Uterus (tissue), 4 donors: ENCODE measurements around the gene ZBTB20. TPM values are rescaled to one million over a fixed set of nuclear protein-coding genes. Genes with fewer than 3 reads are reported as not detected.

Source experiments
- DNase-seq, 2 donors: peaks; one replicate each; pipeline ENCODE4 v3.0.0-alpha.2; 2019 to 2020
- H3K27ac ChIP-seq, 2 donors: fragments of 200-600 bp; sonication (generic); 1 replicate in 1 of 2; 2 replicates in 1 of 2; pipeline ENCODE4 v1.5.1; 2016 to 2018
- H3K27me3 ChIP-seq, 2 donors: fragments of 200-600 bp; sonication (generic); one replicate each; pipeline ENCODE4 v1.5.1; 2018 to 2019; ENCODE audit warnings: control low read depth in 1 of 2
- H3K36me3 ChIP-seq, 2 donors: fragments of 200-600 bp; sonication (generic); one replicate each; pipeline ENCODE4 v1.5.1; 2019; ENCODE audit warnings: control low read depth in 1 of 2
- H3K4me1 ChIP-seq, 2 donors: fragments of 200-600 bp; sonication (generic); one replicate each; pipeline ENCODE4 v1.5.1; 2018 to 2019; ENCODE audit warnings: control low read depth in 1 of 2
- H3K4me3 ChIP-seq, 2 donors: fragments of 200-600 bp; sonication (generic); 1 replicate in 1 of 2; 2 replicates in 1 of 2; pipeline ENCODE4 v1.5.1; 2018 to 2019; ENCODE audit warnings: mild to moderate bottlenecking in 1 of 2
- H3K9me3 ChIP-seq, 2 donors: fragments of 200-600 bp; sonication (generic); one replicate each; pipeline ENCODE4 v1.5.1; 2019; ENCODE audit warnings: control low read depth in 1 of 2
- CTCF ChIP-seq, 4 experiments: fragments of 200-600 bp in 2 of 4; fragments of 450-650 bp in 2 of 4; sonication (generic) in 2 of 4; IDR thresholded peaks; one replicate each; pipeline ENCODE4 v1.5.1; 2016 to 2019; ENCODE audit warnings: antibody characterized with exemption in 4 of 4, mild to moderate bottlenecking in 2 of 4, moderate library complexity in 1 of 4
- POLR2A ChIP-seq, 2 donors: fragments of 450-650 bp; IDR thresholded peaks; one replicate each; pipeline ENCODE4 v1.6.1; 2016; ENCODE audit warnings: antibody characterized with exemption in 2 of 2, mild to moderate bottlenecking in 1 of 2, moderate library complexity in 1 of 2
- intact Hi-C: fragments of 100-400 bp; cut with DNase I; formaldehyde crosslinking; loops from one replicate; pipeline ENCODE4 v1.15.1; 2023; ENCODE audit warnings: low total_unique reads
- total RNA-seq, 4 donors: library from RNA; depleted of rRNA in 3 of 4; stranded (reverse); fragments of >200 nt in 3 of 4; gene quantifications; one replicate each; pipeline versions ENCODE4 v1.1.0 to v1.2.4, GENCODE V29; 2014 to 2023
- donor health status: DM: yes; HTN: yes; CAD: no.

Gene ZBTB20
- total RNA-seq, 4 donors from 2014 or later: 35.6 to 157 (median 85.1) TPM

DNA sequence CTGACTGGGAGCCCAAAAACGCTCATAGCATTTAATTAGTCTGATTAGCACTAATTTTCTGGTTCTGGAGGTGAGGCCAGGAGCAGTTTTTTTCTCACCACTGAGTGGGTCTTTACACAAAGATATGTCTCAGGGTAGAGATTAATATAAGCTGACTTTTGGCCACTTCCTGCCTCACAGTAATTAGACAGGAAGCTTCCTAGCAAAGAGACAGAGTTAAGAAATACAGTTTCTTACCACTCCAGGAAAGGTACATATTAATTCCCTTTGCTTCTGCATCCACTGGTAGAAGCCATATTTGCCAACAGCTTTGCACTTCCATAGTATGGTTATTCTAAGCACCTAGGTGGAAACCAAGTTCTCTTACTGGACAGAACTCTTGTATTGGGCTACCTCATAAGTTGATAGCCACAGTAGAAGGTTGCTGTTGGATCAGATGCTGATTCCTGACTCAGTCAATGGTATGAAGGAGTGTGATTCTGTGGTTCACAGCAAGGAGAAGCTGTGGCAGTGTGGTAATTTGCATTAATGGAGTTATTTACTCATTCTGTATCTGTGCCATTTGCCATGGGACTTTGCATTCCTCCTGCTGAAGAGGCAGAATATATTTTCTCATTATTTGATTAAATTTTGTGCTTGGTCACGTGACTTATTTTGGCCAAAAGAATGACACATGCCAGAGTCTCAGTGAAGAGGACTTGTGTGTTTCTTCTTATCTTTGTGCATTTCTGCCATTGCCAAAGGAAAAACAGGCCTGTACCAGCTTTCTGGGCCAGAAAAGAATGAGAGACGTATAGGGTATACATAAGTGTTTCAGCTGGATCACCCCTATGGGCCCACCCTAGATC, 17.5 kb upstream of the ZBTB20 start:
- Histone ChIP-seq H3K27me3 (no peaks in the 10 kb centered on the region), H3K4me1 (no peaks in the 10 kb centered on the region), H3K4me3 (no peak overlapping the region), H3K9me3 (no peaks in the 10 kb centered on the region), H3K36me3 (no peaks in the 10 kb centered on the region), H3K27ac (no peak overlapping the region)
- intact Hi-C loops: no loop called here
- DNase-seq: no peak
- TF ChIP-seq POLR2A (IDR thresholded peaks at IDR 0.05) (no peak), CTCF (IDR thresholded peaks at IDR 0.05) (no peak)

- Histone ChIP-seq H3K4me1 (no peaks in the 10 kb centered on the region), H3K9me3 (no peaks in the 10 kb centered on the region), H3K27ac (no peak overlapping the region), H3K4me3 (no peak overlapping the region), H3K27me3 (no peaks in the 10 kb centered on the region), H3K36me3 (no peaks in the 10 kb centered on the region)
- intact Hi-C loops: no loop called here
- TF ChIP-seq CTCF (IDR thresholded peaks at IDR 0.05): no peak
- TF ChIP-seq POLR2A (IDR thresholded peaks at IDR 0.05): no peak
- DNase-seq: no peak
Observed at GRCh38 chr3:115162759-115163158, 15.7 kb upstream of the ZBTB20 start.

GRCh38 chr3:115161866-115162265, 14.8 kb upstream of the ZBTB20 start:
- no peaks in the 10 kb centered on the region for H3K27me3 ChIP-seq
- DNase-seq: no peak
- H3K27ac ChIP-seq: no peak overlapping the region
- TF ChIP-seq CTCF (IDR thresholded peaks at IDR 0.05) (no peak), POLR2A (IDR thresholded peaks at IDR 0.05) (no peak)
- no peaks in the 10 kb centered on the region for H3K9me3 ChIP-seq
- no peaks in the 10 kb centered on the region for H3K36me3 ChIP-seq
- H3K4me1 ChIP-seq: no peaks in the 10 kb centered on the region
- no peak overlapping the region for H3K4me3 ChIP-seq
- intact Hi-C loops: no loop called here

DNA sequence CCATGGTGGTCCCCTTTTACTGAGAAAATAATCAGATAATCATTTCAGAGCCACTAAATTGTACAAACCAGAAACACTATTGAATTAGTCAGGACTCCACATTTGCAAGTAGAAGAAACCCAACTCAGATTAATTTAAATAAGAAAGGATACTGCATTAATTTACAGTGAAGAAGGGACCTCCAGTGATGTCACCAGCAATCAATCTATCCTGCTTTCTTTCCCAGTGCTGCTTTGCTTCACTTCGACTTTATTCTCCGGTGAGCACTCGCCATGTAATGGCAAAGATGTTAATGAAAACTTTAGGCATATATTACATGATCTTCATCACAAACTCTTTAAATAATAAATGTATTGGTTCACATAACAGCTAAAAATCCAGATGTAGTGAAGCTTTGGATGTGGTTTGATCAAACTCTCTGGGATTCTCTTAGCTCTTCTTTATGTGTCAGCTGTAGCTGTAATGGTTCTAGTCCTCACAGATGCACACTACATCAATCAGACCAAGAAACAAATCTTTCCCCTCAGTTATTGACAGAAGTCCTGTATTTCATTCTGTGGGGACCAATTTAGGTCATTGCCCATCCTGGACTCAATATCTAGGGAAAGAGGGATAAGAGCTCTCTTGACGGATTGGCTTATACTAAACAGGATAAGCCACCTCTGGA, 14.2 kb upstream of the ZBTB20 start:
- DNase-seq: no peak
- Histone ChIP-seq H3K4me1 (no peaks in the 10 kb centered on the region), H3K36me3 (no peaks in the 10 kb centered on the region), H3K9me3 (no peaks in the 10 kb centered on the region), H3K4me3 (no peak overlapping the region), H3K27me3 (no peaks in the 10 kb centered on the region), H3K27ac (no peak overlapping the region)
- TF ChIP-seq POLR2A (IDR thresholded peaks at IDR 0.05): no peak
- no peak for TF ChIP-seq CTCF (IDR thresholded peaks at IDR 0.05)
- intact Hi-C loops: no loop called here

DNA sequence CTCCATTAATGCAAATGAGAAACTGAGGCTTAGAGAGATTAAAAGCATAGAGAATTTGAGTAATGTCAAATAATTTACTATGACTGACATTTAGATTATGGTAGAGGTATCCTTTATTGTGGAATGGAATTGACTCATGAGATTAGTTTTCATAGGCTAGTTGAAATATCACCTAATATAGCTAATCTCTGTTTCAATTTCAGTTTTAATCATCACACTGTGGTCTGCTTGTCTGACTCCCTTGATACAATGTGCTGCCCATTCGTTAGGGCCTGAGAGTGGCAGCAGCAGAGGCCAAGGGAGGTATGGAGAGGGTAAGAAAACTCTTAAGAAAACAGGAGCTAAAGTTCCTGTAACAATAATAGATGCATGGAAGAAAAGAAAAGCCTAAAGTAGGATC, 13.2 kb upstream of the ZBTB20 start:
- no peak for DNase-seq
- H3K9me3 ChIP-seq: no peaks in the 10 kb centered on the region
- no peaks in the 10 kb centered on the region for H3K36me3 ChIP-seq
- intact Hi-C loops: no loop called here
- H3K27ac ChIP-seq: no peak overlapping the region
- H3K27me3 ChIP-seq: no peaks in the 10 kb centered on the region
- H3K4me3 ChIP-seq: no peak overlapping the region
- TF ChIP-seq POLR2A (IDR thresholded peaks at IDR 0.05) (no peak), CTCF (IDR thresholded peaks at IDR 0.05) (no peak)
- H3K4me1 ChIP-seq: no peaks in the 10 kb centered on the region
